NCI-H526 (cell line): ENCODE results near the gene AIPL1.

Source experiments
- DNase-seq, 2 experiments: peaks; one replicate each; lab custom pipeline; 2025; lab: John Stamatoyannopoulos, UW

The AIPL1 gene

GRCh38 chr17:6449307-6449706 lies 14.4 kb upstream of the AIPL1 start:
- DNase-seq: no peak

- no peak for DNase-seq
Measured at GRCh38 chr17:6448473-6448872, 13.6 kb upstream of the AIPL1 start.

GRCh38 chr17:6446516-6447100 lies 11.7 kb upstream of the AIPL1 start:
- DNase-seq: no peak

- DNase-seq: no peak
Measured at GRCh38 chr17:6444571-6445335, 9.8 kb upstream of the AIPL1 start.

GRCh38 chr17:6443692-6444570 lies 9.0 kb upstream of the AIPL1 start, which contains the start of gene PIMREG:
TSS of gene PIMREG (plus strand) at chr17:6444455. CDS start at chr17:6445111, 656 bp downstream.
- peak; percentile 86 to 97 for DNase-seq

- DNase-seq: no peak
Measured at GRCh38 chr17:6442775-6443174, 7.9 kb upstream of the AIPL1 start.

- no peak for DNase-seq
Measured at GRCh38 chr17:6439951-6440350, 5.0 kb upstream of the AIPL1 start.

GRCh38 chr17:6437956-6438355 lies 3.0 kb upstream of the AIPL1 start:
- DNase-seq: no peak

GRCh38 chr17:6437466-6437865 lies 2.5 kb upstream of the AIPL1 start:
- peak; percentile 49 to 79 for DNase-seq

GRCh38 chr17:6435968-6436367 lies 1.0 kb upstream of the AIPL1 start:
- peak in 1 of 2 experiments; percentile 72 for DNase-seq

GRCh38 chr17:6430769-6431168 lies 4.2 kb downstream of the AIPL1 start:
- DNase-seq: no peak

- no peak for DNase-seq
Measured at GRCh38 chr17:6429266-6429665, 5.7 kb downstream of the AIPL1 start.

GRCh38 chr17:6428207-6428965 lies 6.5 kb downstream of the AIPL1 start:
- no peak for DNase-seq

GRCh38 chr17:6427279-6427781 lies 7.6 kb downstream of the AIPL1 start:
- no peak for DNase-seq

- DNase-seq: no peak
Measured at GRCh38 chr17:6426356-6427101, 8.4 kb downstream of the AIPL1 start.

GRCh38 chr17:6425407-6425806 lies 9.5 kb downstream of the AIPL1 start:
- no peak for DNase-seq

GRCh38 chr17:6423931-6424330 lies 11.0 kb downstream of the AIPL1 start:
- no peak for DNase-seq

GRCh38 chr17:6422654-6423241 lies 12.2 kb downstream of the AIPL1 start:
- DNase-seq: no peak

GRCh38 chr17:6421700-6422604 lies 13.0 kb downstream of the AIPL1 start:
- DNase-seq: peak in 1 of 2 experiments; percentile 72
